HG03520 (cell line): ENCODE measurements around the gene PRKCE.

Experiments
- ATAC-seq: cut with Tn5 transposase; IDR thresholded peaks from one replicate; pipeline ENCODE4 v1.9.1; 2021; ENCODE audit warnings: mild to moderate bottlenecking, moderate library complexity; ENCODE audit not compliant: unreplicated experiment

Gene PRKCE

DNA sequence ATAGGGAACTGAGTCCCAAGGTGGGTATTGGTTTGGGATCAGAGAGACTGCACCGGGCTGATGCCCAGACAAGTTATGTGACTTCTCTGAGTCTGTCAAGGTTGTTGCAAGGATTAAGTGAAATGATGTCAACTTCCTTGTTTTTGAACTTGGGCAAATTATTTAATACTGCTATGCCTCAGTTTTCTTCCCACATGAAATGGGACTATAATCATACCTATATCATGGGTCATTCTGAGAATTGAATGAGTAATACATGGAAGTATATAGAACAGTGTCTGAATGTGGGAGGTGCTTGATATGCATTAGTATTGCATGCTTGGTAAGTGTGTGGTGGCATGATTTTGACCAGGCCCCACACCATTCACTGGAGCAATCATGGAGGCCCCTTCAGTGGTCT, 99.0 kb downstream of the PRKCE start:
- ATAC-seq: no peak

GRCh38 chr2:45753381-45753780, 101.9 kb downstream of the PRKCE start:
- no peak for ATAC-seq

- ATAC-seq: no peak
Measured at GRCh38 chr2:45754131-45755010, 102.9 kb downstream of the PRKCE start.

DNA sequence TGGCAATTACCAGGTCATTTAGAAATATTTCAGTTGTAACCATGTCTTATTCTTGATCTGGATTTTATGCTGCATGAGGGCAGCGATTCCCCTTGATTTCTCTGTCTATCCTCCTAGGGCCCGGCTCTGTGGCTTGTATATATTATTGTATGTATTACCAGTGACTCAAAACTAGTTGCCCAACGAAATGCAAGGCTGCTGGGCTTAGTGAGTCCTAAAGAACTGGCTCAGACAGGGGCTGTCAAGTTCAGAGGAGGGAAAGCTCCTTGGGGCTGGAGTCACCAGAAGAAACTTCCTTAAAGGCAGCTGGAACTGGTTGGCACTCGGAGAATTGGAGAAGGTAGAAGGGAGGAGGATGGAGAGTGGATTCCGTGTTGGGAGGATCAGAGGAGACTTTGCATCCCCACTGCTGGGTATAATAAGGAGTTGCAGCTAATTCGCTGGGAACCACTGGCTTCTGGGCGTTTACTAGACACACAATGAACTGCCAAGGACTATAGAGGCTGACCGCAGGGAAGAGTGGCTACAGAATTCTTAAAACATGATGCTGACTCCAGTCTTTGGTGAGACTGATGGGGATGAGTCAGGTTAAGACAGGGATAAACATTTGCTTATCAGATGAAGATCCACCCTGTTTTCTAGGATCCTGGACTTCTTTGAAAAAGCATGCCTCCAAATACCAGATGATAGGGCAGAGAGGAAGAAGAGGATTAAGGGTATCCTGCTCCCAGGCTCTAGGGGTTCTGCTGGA, 104.3 kb downstream of the PRKCE start:
- ATAC-seq: no peak

GRCh38 chr2:45758018-45758417, 106.5 kb downstream of the PRKCE start:
- ATAC-seq: no peak

DNA sequence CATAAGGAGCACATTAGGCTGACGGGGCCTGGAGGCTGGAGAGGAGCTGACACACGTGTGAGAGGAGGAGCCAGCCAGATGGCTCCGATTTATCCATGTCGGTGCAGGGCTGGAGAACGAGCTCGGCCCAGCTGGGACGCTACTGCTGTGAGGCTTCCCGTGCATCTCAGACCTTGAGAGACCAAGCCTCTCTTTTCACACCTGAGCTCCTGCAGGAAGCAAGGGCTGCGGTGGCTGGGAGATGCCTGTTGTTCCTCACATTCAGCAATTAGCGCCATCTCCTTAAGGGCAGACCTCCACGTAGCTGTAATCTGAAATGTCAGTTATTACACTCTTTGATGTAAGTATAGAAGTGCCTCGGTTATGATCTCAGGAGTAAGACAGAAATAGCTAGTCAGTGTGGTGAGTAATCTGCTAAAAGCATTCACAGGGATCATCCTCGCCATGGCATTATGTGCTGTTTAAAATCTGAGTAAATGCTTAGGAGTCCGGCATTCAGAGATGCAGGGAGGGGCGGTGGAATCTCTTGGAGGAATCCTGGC, 107.9 kb downstream of the PRKCE start:
- no peak for ATAC-seq

DNA sequence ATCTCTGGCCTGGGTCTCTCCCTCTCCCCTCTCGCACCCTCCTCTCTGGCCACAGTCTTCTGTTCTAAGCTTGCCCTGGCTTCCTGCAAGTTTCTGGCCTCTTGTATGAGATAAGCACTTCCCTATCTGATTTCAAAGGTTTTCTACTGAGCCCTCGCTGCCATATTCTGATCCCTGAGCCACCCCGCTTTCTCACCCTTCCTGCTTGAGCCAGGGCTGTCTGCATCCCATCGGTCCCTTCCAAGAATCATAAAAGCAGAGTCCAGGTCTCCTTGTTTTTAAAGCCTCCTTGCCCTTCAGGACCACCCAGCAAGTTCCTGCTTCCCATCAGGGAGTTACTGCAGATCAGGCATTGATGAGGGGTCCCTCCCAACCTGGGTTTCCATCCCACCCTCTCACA, 110.2 kb downstream of the PRKCE start:
- no peak for ATAC-seq

- no peak for ATAC-seq
Measured at GRCh38 chr2:45763255-45763654, 111.8 kb downstream of the PRKCE start.

- no peak for ATAC-seq
Measured at GRCh38 chr2:45763797-45764196, 112.3 kb downstream of the PRKCE start.

- no peak for ATAC-seq
Measured at GRCh38 chr2:45765007-45765727, 113.7 kb downstream of the PRKCE start.

- no peak for ATAC-seq
Measured at GRCh38 chr2:45765728-45766254, 114.3 kb downstream of the PRKCE start.

DNA sequence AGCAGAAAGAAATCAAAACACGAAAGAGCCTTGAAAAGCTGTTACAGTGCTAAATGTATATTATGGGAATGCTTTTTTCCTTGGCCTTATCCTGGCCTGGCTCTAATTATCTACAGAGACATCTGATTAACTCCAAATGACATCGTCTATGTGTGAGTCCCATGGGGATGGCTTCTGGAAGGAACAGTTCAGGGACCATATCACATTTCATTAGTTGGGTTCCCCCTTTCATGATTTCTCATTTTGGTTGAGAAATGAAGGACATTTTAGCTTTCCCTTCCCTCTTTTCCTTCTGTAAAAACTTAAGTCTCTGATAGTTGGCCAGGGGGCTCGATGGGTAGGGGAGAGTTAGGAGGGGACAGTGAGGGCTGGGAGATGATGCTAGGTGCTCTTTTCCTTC, 116.7 kb downstream of the PRKCE start:
- ATAC-seq: no peak

DNA sequence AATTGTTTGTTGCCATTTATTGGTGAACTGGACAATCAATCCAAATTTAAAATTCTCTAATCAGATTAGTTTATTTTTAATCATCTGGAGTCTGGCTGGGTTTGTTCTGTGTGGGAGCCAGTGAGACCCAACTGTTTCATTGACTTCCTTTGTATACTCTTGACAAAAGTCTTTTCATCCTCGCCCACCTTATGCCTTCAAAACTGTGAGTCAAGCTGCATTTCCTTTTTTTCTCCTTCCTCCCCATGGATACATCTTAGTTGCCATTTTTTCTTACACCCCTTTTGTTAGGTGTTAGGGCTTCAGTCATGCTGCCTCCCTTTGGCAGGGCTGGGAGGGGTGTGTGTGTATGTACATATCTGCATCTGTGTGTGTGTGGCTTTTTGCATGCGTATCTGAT, 117.6 kb downstream of the PRKCE start:
- no peak for ATAC-seq

DNA sequence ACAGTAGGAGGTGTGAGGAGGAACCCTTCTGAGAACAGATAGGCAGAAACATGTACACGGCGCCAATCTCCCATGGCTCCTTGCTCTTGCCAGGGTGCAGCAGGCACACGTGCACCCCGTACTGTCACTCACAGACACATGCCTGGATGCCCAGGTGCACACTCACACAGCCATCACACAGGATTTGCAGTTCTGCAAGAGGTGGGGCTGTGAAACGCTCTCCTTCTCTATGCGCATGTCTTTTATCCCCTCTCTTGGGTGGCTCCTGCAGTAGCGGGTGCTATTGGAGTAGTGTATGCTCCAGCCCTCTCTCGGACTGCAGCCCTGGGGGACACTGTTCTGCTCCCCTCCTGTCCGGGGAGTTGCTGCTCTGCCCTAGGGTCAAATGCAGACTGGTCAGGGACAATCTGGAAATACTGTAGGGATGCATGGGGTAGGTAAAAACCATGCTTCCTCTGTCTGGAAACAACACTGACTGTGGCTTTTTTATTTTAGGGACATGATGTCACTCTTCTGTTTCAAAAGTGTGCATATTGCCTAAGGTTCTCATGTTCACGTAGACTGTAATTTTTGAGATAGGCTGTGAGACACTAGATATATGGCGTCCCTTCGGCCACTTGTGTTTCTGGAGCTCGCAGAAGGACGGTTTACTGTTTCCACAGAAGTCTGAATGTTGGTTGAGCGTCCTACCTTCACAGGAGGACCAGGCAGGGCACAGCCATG, 118.5 kb downstream of the PRKCE start:
- no peak for ATAC-seq

- no peak for ATAC-seq
Measured at GRCh38 chr2:45770811-45771210, 119.3 kb downstream of the PRKCE start.

GRCh38 chr2:45771261-45771660, 119.8 kb downstream of the PRKCE start:
- no peak for ATAC-seq

DNA sequence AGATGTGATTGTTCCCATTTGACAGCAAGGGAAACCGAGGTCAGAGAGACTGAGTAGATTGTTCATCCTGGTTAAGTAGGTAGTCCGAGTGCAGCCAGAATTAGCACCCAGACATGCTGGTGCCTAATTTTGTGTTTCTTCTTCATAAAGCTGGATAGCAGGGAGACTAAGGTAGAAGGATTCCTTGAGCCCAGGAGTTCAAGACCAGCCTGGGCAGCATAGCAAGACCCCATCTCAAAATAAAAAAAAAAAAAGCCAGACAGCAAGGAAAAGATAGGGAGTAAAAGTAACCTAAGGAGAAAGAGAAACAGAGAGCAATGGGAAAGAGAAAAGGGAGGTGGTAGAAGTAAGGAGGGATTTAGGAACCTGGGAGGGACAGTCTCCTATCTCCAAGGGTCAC, 120.6 kb downstream of the PRKCE start:
- no peak for ATAC-seq

- no peak for ATAC-seq
Measured at GRCh38 chr2:45773909-45774308, 122.4 kb downstream of the PRKCE start.

DNA sequence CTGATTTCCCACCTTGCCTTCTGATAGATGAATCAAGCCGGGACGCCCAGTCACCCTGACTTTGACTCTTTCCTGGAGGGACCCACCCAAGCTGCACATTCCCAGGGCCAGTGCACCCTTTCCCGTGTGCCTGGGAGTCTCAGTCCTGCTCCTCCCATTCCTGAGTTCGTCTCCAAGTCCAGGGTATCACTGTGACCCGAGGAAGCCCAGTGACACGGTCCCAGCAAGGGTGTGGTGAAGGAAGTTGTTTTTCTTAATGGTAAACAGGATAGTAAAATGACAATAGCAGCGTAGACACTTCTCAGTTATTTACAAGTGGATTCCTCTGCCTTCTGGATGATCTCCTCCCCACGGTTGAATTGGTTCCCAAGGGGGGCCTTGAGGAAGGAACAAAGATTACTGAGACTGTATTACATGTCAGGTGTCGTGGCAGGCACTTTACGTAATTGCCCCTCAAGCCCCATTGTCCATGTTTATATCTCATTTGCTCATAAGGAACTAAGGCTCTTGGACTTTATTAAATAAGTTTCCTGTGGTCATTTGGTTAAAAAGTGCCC, 123.3 kb downstream of the PRKCE start:
- ATAC-seq: no peak
